HG02623 (cell line): ENCODE measurements around the gene OR3A2.
"Not testable (repeated sequence)": the region's sequence is repeated elsewhere in the genome, so short reads cannot be mapped to it uniquely, and the experiment has no call there.

Experiments
- ATAC-seq: cut with Tn5 transposase; IDR thresholded peaks from one replicate; pipeline ENCODE4 v1.9.1; 2021; ENCODE audit warnings: moderate library complexity; ENCODE audit not compliant: unreplicated experiment

The OR3A2 gene

GRCh38 chr17:3295632-3296031 lies 90.5 kb downstream of the OR3A2 start:
- ATAC-seq = no peak

GRCh38 chr17:3293548-3293947 lies 92.6 kb downstream of the OR3A2 start:
- not testable (repeated sequence) for ATAC-seq

GRCh38 chr17:3282901-3283300 lies 103.2 kb downstream of the OR3A2 start:
- no peak for ATAC-seq

- no peak for ATAC-seq
Measured at GRCh38 chr17:3276126-3276525, 110.0 kb downstream of the OR3A2 start.

- ATAC-seq = no peak
Measured at GRCh38 chr17:3271072-3271848, 114.8 kb downstream of the OR3A2 start.

- ATAC-seq = no peak
Measured at GRCh38 chr17:3260600-3260999, 125.5 kb downstream of the OR3A2 start.

- ATAC-seq = no peak
Measured at GRCh38 chr17:3260163-3260562, 125.9 kb downstream of the OR3A2 start.

- no peak for ATAC-seq
Measured at GRCh38 chr17:3256575-3256974, 129.5 kb downstream of the OR3A2 start.

- not testable (repeated sequence) for ATAC-seq
Measured at GRCh38 chr17:3249013-3249412, 137.1 kb downstream of the OR3A2 start.

- not testable (repeated sequence) for ATAC-seq
Measured at GRCh38 chr17:3244841-3245240, 141.3 kb downstream of the OR3A2 start.

- not testable (repeated sequence) for ATAC-seq
Measured at GRCh38 chr17:3241044-3241443, 145.1 kb downstream of the OR3A2 start.

- not testable (repeated sequence) for ATAC-seq
Measured at GRCh38 chr17:3238685-3239084, 147.4 kb downstream of the OR3A2 start.

GRCh38 chr17:3232300-3232699 lies 153.8 kb downstream of the OR3A2 start:
- not testable (repeated sequence) for ATAC-seq
